ENCODE data around the gene SMIM45.

The SMIM45 gene

GRCh38 chr22:41915035-41915785, 36.7 kb upstream of the SMIM45 start, which contains the start of gene SHISA8:
TSS of gene SHISA8 (minus strand) at chr22:41915074. CDS start at chr22:41914667, 407 bp downstream.
- in situ Hi-C loops (cut with HindIII; ENCODE audit: low pct_unique_long_range_greater_than_20kb, low sequenced_read_pairs): no loop called here
- BruUV-seq (replicated peaks): no TSS peak
- TF ChIP-seq SIN3A (IDR thresholded peaks at IDR 0.05; ENCODE audit: borderline replicate concordance, insufficient read depth, low read depth, low read length): no peak
- no peak for TF ChIP-seq CTCF (IDR thresholded peaks at IDR 0.05)
- no peak for TF ChIP-seq POLR2AphosphoS5 (IDR thresholded peaks at IDR 0.05; ENCODE audit: low read depth, low read length)
- no peak for TF ChIP-seq TCF7L2 (IDR thresholded peaks at IDR 0.05; ENCODE audit: low read depth, low read length)
- TF ChIP-seq REST (IDR thresholded peaks at IDR 0.05; ENCODE audit: insufficient read depth in 1 of 2, low read depth in 2 of 2, low read length in 1 of 2): no peak
- Histone ChIP-seq H3K9me3 (ENCODE audit: control insufficient read depth, insufficient read depth, low read depth, low read length) (no peaks in the 10 kb centered on the region), H3K27me3 (ENCODE audit: control insufficient read depth, insufficient read depth, low read length) (no peaks in the 10 kb centered on the region), H3K27ac (ENCODE audit: low read length) (no peak within 1 kb of the TSS), H3K4me1 (ENCODE audit: control insufficient read depth, insufficient read depth, low read length) (no peaks in the 10 kb centered on the region; the same call in 1 of the 2 replicates), H3K4me3 (ENCODE audit: low read depth in 2 of 2, low read length in 2 of 2) (peak within 1 kb of the TSS in 1 of 2 experiments; percentile 27; a peak in 2 of 4 replicates), H3K36me3 (ENCODE audit: control insufficient read depth, insufficient read depth, low read length) (no peaks in the 10 kb centered on the region)
- intact Hi-C loops (cut with micrococcal nuclease; ENCODE audit: unreplicated experiment): no loop called here
- ChIA-PET POLR2A (no interaction called here), CTCF (no interaction called here)
- ATAC-seq (peak; percentile 59), DNase-seq (ENCODE audit: low read depth, low spot score) (no peak)

- Histone ChIP-seq H3K36me3 (ENCODE audit: control insufficient read depth, insufficient read depth, low read length) (no peaks in the 10 kb centered on the region), H3K4me3 (ENCODE audit: low read depth in 2 of 2, low read length in 2 of 2) (no peak overlapping the region), H3K27ac (ENCODE audit: low read length) (no peak overlapping the region), H3K27me3 (ENCODE audit: control insufficient read depth, insufficient read depth, low read length) (no peaks in the 10 kb centered on the region), H3K9me3 (ENCODE audit: control insufficient read depth, insufficient read depth, low read depth, low read length) (no peaks in the 10 kb centered on the region), H3K4me1 (ENCODE audit: control insufficient read depth, insufficient read depth, low read length) (no peaks in the 10 kb centered on the region; the same call in 1 of the 2 replicates)
- ATAC-seq (no peak), DNase-seq (ENCODE audit: low read depth, low spot score) (no peak)
- in situ Hi-C loops (cut with HindIII; ENCODE audit: low pct_unique_long_range_greater_than_20kb, low sequenced_read_pairs) (no loop called here), intact Hi-C loops (cut with micrococcal nuclease; ENCODE audit: unreplicated experiment) (no loop called here)
- CTCF ChIA-PET: interaction anchor here (0.7 kb wide), 1 partner anchor 219 kb away, joined by 3 read pairs; no protein-coding TSS in a partner anchor
- TF ChIP-seq TCF7L2 (IDR thresholded peaks at IDR 0.05; ENCODE audit: low read depth, low read length) (no peak), SIN3A (IDR thresholded peaks at IDR 0.05; ENCODE audit: borderline replicate concordance, insufficient read depth, low read depth, low read length) (no peak), POLR2AphosphoS5 (IDR thresholded peaks at IDR 0.05; ENCODE audit: low read depth, low read length) (no peak), REST (IDR thresholded peaks at IDR 0.05; ENCODE audit: insufficient read depth in 1 of 2, low read depth in 2 of 2, low read length in 1 of 2) (no peak), CTCF (IDR thresholded peaks at IDR 0.05) (no peak)
- no TSS peak for BruUV-seq (replicated peaks)
- POLR2A ChIA-PET: no interaction called here
Observed at GRCh38 chr22:41915786-41916493, 36.0 kb upstream of the SMIM45 start.
